Erythroblast (primary cell): ENCODE measurements around the gene GRXCR1.

Experiments
- GATA1 ChIP-seq: IDR thresholded peaks from 2 replicates; pipeline ENCODE4 v1.6.1; 2011; ENCODE audit warnings: low read depth, mild to moderate bottlenecking, control low read depth, low read length, moderate library complexity
- POLR2A ChIP-seq: IDR thresholded peaks from 2 replicates; pipeline ENCODE4 v1.6.1; 2011; ENCODE audit warnings: mild to moderate bottlenecking, low read length

GRCh38 chr4:43071069-43071468 is 178.6 kb downstream of the GRXCR1 start:
- TF ChIP-seq POLR2A (no peak), GATA1 (no peak)
